GM12878 (cell line): ENCODE data around the gene ARPP21. TPM values are rescaled to one million over a fixed set of nuclear protein-coding genes. Genes with fewer than 3 reads are reported as not detected.

ENCODE experiments used
- ATAC-seq: fragments of 200-7000 bp; cut with Tn5 transposase; 3 replicates; pipeline ENCODE4 v1.9.1; 2020; ENCODE audit warnings: mild to moderate bottlenecking, moderate library complexity
- BruUV-seq: library from RNA; stranded (reverse); fragments of 400-500 nt; replicated peaks from 2 replicates; lab custom pipeline; 2021; lab: Mats Ljungman, UMichigan
- CTCF ChIA-PET: fragments of 300-600 bp; sonication (Branson Sonifier 250); formaldehyde crosslinking; extraction: SDS; loops from one replicate; lab custom pipeline; 2021; ENCODE audit warnings: inconsistent platforms; lab: Yijun Ruan, JAX
- POLR2A ChIA-PET: fragments of 350-600 bp; formaldehyde crosslinking; extraction: SDS; loops from one replicate; lab custom pipeline; 2021; ENCODE audit warnings: inconsistent platforms; lab: Charles Lee
- RAD21 ChIA-PET: fragments of 300-600 bp; sonication (Branson Sonifier 250); formaldehyde crosslinking; loops from one replicate; lab custom pipeline; 2023; ENCODE audit warnings: antibody characterized with exemption; ENCODE audit not compliant: unreplicated experiment; lab: Charles Lee
- SMC1A ChIA-PET: fragments of 300-600 bp; sonication (Branson Sonifier 250); formaldehyde crosslinking; loops from one replicate; lab custom pipeline; 2023; ENCODE audit not compliant: unreplicated experiment, uncharacterized antibody; lab: Charles Lee
- DNase-seq: peaks from one replicate; pipeline ENCODE4 v3.0.0-alpha.2; 2011; ENCODE audit warnings: low read depth, low spot score
- FAIRE-seq: peaks from 3 replicates; lab custom pipeline; 2011; peaks lifted over from hg19 to GRCh38; lab: Jason Lieb, UNC
- H2AFZ ChIP-seq: 2 replicates; pipeline ENCODE4 v1.6.0; 2011; ENCODE audit warnings: low read depth, low read length, control low read depth; ENCODE audit not compliant: control insufficient read depth
- H3K27ac ChIP-seq: 2 replicates; pipeline ENCODE4 v1.5.1; 2011; ENCODE audit warnings: control low read depth; ENCODE audit not compliant: control insufficient read depth, insufficient read depth
- H3K27me3 ChIP-seq, 2 experiments: replicated peaks in 1 of 2; 2 replicates each; pipeline versions ENCODE4 v1.6.0 to v1.6.1; 2011; ENCODE audit warnings: low read length in 1 of 2; ENCODE audit not compliant: control insufficient read depth in 2 of 2, insufficient read depth in 2 of 2
- H3K36me3 ChIP-seq, 2 experiments: 2 replicates each; pipeline ENCODE4 v1.5.1; 2011; ENCODE audit warnings: low read length in 1 of 2; ENCODE audit not compliant: control insufficient read depth in 2 of 2, insufficient read depth in 2 of 2
- H3K4me1 ChIP-seq: 2 replicates; pipeline ENCODE4 v1.6.1; 2011; ENCODE audit warnings: mild to moderate bottlenecking, low read length, moderate library complexity, mixed read lengths; ENCODE audit not compliant: control insufficient read depth, insufficient read depth
- H3K4me2 ChIP-seq: 2 replicates; pipeline ENCODE4 v1.6.0; 2011; ENCODE audit warnings: control low read depth; ENCODE audit not compliant: control insufficient read depth, insufficient read depth
- H3K4me3 ChIP-seq: fragments of 200-600 bp; sonication (generic); 2 replicates; pipeline ENCODE4 v1.5.1; 2016
- H3K79me2 ChIP-seq: 2 replicates; pipeline ENCODE4 v1.6.0; 2011; ENCODE audit warnings: low read length; ENCODE audit not compliant: control insufficient read depth, insufficient read depth
- H3K9ac ChIP-seq: 2 replicates; pipeline ENCODE4 v1.8.0; 2011; ENCODE audit warnings: low read length, control low read depth, mixed read lengths; ENCODE audit not compliant: control insufficient read depth, insufficient read depth
- H3K9me3 ChIP-seq: replicated peaks from 3 replicates; pipeline ENCODE4 v1.5.1; 2011; ENCODE audit warnings: mild to moderate bottlenecking, low read length; ENCODE audit not compliant: control insufficient read depth, insufficient read depth
- H4K20me1 ChIP-seq: 2 replicates; pipeline ENCODE4 v1.6.0; 2011; ENCODE audit not compliant: control insufficient read depth, insufficient read depth
- BRCA1 ChIP-seq: IDR thresholded peaks from 2 replicates; pipeline ENCODE4 v1.6.1; 2011; ENCODE audit warnings: low read depth, low read length, improper control_type of control experiment
- CBX5 ChIP-seq: sonication (generic); IDR thresholded peaks from 2 replicates; pipeline ENCODE4 v1.6.1; 2016; ENCODE audit warnings: low read depth, moderate library complexity, mild to moderate bottlenecking, inconsistent platforms
- CUX1 ChIP-seq: IDR thresholded peaks from 2 replicates; pipeline ENCODE4 v1.6.1; 2012; ENCODE audit warnings: improper control_type of control experiment, low read depth, low read length; ENCODE audit not compliant: insufficient replicate concordance
- HSF1 ChIP-seq: fragments of 150-350 bp; IDR thresholded peaks from 2 replicates; pipeline ENCODE4 v1.6.1; 2014; ENCODE audit warnings: mild to moderate bottlenecking, low read depth, low read length
- IRF5 ChIP-seq: fragments of 450-650 bp; IDR thresholded peaks from 2 replicates; pipeline ENCODE4 v1.6.1; 2017; ENCODE audit warnings: borderline replicate concordance
- MXI1 ChIP-seq: fragments of 150-350 bp; IDR thresholded peaks from 2 replicates; pipeline ENCODE4 v1.6.1; 2011; ENCODE audit warnings: low read depth, mild to moderate bottlenecking, inconsistent platforms, low read length, improper control_type of control experiment
- RUNX3 ChIP-seq: IDR thresholded peaks from 2 replicates; pipeline ENCODE4 v1.6.1; 2012; ENCODE audit warnings: low read length, inconsistent platforms
- SUPT20H ChIP-seq: IDR thresholded peaks from 2 replicates; pipeline ENCODE4 v1.6.1; 2011; ENCODE audit warnings: low read depth, mild to moderate bottlenecking, low read length, moderate library complexity, borderline replicate concordance; ENCODE audit not compliant: control insufficient read depth
- TBL1XR1 ChIP-seq: IDR thresholded peaks from 2 replicates; pipeline ENCODE4 v1.6.1; 2012; ENCODE audit warnings: low read depth, low read length, improper control_type of control experiment
- ZNF207 ChIP-seq: fragments of 450-650 bp; IDR thresholded peaks from 2 replicates; pipeline ENCODE4 v1.6.1; 2014; ENCODE audit warnings: antibody characterized with exemption, mild to moderate bottlenecking, borderline replicate concordance
- WGBS: methylation state at CpG from one replicate; pipeline ENCODE4 v1.1.6; 2016; ENCODE audit warnings: low lambda C conversion rate; ENCODE audit not compliant: insufficient replicate concordance, insufficient coverage; ENCODE audit errors: missing lambda C conversion rate; 5-methylcytosine and 5-hydroxymethylcytosine counted together
- in situ Hi-C: fragments of 300-500 bp; cut with MboI; formaldehyde crosslinking; loops from 9 replicates; pipeline ENCODE4 v1.14.3; 2018; ENCODE audit warnings: mixed read lengths
- intact Hi-C: fragments of 100-400 bp; cut with micrococcal nuclease; formaldehyde crosslinking; loops from one replicate; pipeline ENCODE4 v1.14.2; 2022; ENCODE audit not compliant: unreplicated experiment
- polyA plus RNA-seq, 11 experiments: library from polyadenylated mRNA; depleted of rRNA in 4 of 11; unstranded in 6 of 11; stranded (reverse) in 5 of 11; fragments of >200 nt; fragmentation: Nextera tagmentation in 4 of 11; fragmentation: Illumina TruSeq in 1 of 11; extraction: Ambion mirVana in 4 of 11; extraction: Trizol in 1 of 11; gene quantifications; 1 replicate in 1 of 11; 2 replicates in 10 of 11; pipeline versions ENCODE4 v1.2.1 to v1.2.3, GENCODE V29; 2011 to 2016; ENCODE audit warnings: inconsistent platforms in 2 of 11, missing spikeins in 2 of 11, low read depth in 1 of 11
- total RNA-seq, 4 experiments: library from RNA; depleted of rRNA in 3 of 4; stranded (reverse); fragments of >200 nt in 3 of 4; fragmentation: Illumina TruSeq in 1 of 4; extraction: Trizol in 1 of 4; gene quantifications; 2 replicates each; pipeline versions ENCODE4 v1.2.1 to v1.2.3, GENCODE V29; 2013 to 2021

Gene ARPP21
- total and polyA plus RNA-seq, 10 of the 15 experiments (the other 5 are each of a cell fraction or from before 2014, with no cell fraction given), result not detected

- Histone ChIP-seq H3K27me3 (no peaks in the 10 kb centered on the region), H3K9ac (no peak overlapping the region), H3K27ac (no peak overlapping the region), H3K36me3 (no peaks in the 10 kb centered on the region), H3K79me2 (no peaks in the 10 kb centered on the region)
- CTCF ChIA-PET, result no interaction called here
- no peak for ATAC-seq
- no peak for TF ChIP-seq ZNF207
- no peak for TF ChIP-seq RUNX3
- no peak for TF ChIP-seq SUPT20H
- no peak for TF ChIP-seq BRCA1
- no peak for TF ChIP-seq TBL1XR1
- TF ChIP-seq CBX5, result no peak
- TF ChIP-seq, all 136 proteins: peak for 0
- SMC1A ChIA-PET, result no interaction called here
- POLR2A ChIA-PET, result no interaction called here
- RAD21 ChIA-PET, result no interaction called here
- intact Hi-C loops (no loop called here), in situ Hi-C loops (no loop called here)
- H3K9me3 ChIP-seq, result no peaks in the 10 kb centered on the region
- no TSS peak for BruUV-seq
- FAIRE-seq (no peak), DNase-seq (no peak)
- 0% methylated on average over 2 of the region's 2 CpGs for WGBS
- no peak overlapping the region for H2AFZ ChIP-seq
- no peak overlapping the region for H3K4me3 ChIP-seq
- no peak overlapping the region for H3K4me2 ChIP-seq
- H4K20me1 ChIP-seq, result no peaks in the 10 kb centered on the region
- no peaks in the 10 kb centered on the region for H3K4me1 ChIP-seq
These were observed 32.2 kb downstream of the ARPP21 start for GRCh38 chr3:35671483-35671882.

- FAIRE-seq (no peak), ATAC-seq (no peak), DNase-seq (no peak)
- H3K27ac ChIP-seq, result no peak overlapping the region
- no peaks in the 10 kb centered on the region for H3K4me1 ChIP-seq
- in situ Hi-C loops (no loop called here), intact Hi-C loops (no loop called here)
- ChIA-PET RAD21 (no interaction called here), POLR2A (no interaction called here), SMC1A (no interaction called here), CTCF (no interaction called here)
- no TSS peak for BruUV-seq
- no peaks in the 10 kb centered on the region for H3K27me3 ChIP-seq
- no peaks in the 10 kb centered on the region for H3K9me3 ChIP-seq
- H3K4me2 ChIP-seq, result no peak overlapping the region
- H4K20me1 ChIP-seq, result no peaks in the 10 kb centered on the region
- H3K36me3 ChIP-seq, result no peaks in the 10 kb centered on the region
- H3K9ac ChIP-seq, result no peak overlapping the region
- no peak overlapping the region for H2AFZ ChIP-seq
- H3K79me2 ChIP-seq, result no peaks in the 10 kb centered on the region
- WGBS, result 13% methylated on average over 3 of the region's 3 CpGs
- no peak overlapping the region for H3K4me3 ChIP-seq
- TF ChIP-seq IRF5 (no peak), HSF1 (no peak), CUX1 (no peak), MXI1 (no peak)
These were observed 33.7 kb downstream of the ARPP21 start for GRCh38 chr3:35673017-35673416.
